Measurements from ENCODE around the gene NTF3.

NTF3 gene

DNA sequence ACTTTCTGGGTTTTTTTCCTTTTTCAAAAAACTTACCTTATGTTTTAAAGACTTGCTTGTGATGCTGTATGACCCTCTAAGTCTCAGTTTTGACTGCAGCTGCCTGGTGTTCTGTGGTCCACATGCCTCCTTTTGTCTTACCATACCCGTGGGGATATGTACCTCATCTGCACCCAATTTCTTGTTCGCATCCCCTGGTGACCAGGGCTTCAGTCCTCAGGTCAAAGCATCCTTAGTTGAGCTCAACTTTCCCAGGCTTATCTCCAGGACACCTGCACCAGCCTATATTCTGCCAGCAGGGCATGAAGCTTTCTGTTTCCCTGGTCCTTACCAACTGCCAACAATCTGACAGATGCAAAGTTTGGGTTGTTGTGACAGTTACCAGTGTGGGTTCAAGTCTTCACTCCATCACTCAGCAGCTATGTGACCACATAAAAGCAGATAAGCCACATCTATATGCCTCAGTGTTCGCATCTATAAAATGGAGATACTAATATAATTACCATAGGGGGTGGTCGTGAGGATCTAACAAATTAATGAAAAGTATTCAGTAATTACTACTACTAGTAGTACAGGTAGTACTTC lies 94.0 kb downstream of the NTF3 start:
- Histone ChIP-seq H4K20me1 (ENCODE audit: insufficient read depth, low read length, poor library complexity, severe bottlenecking) (no peaks in the 10 kb centered on the region), H3K4me3 (ENCODE audit: low read length, poor library complexity, severe bottlenecking) (no peak overlapping the region), H3K9me2 (replicated peaks; ENCODE audit: low read depth, low read length) (no peaks in the 10 kb centered on the region), H3F3A (ENCODE audit: low read depth) (no peaks in the 10 kb centered on the region), H3K4me1 (ENCODE audit: insufficient read depth, low read length, poor library complexity, severe bottlenecking) (no peaks in the 10 kb centered on the region), H3K9ac (ENCODE audit: low read depth, low read length, poor library complexity, severe bottlenecking) (no peak overlapping the region), H3K9me3 (ENCODE audit: insufficient read depth, low read depth, low read length) (no peaks in the 10 kb centered on the region), H3K4me2 (ENCODE audit: low read depth, low read length, poor library complexity, severe bottlenecking) (no peak overlapping the region), H2AFZ (ENCODE audit: low read length) (no peak overlapping the region), H3K79me2 (ENCODE audit: insufficient read depth, low read length) (no peaks in the 10 kb centered on the region), H3K36me3 (ENCODE audit: insufficient read depth, low read length) (no peaks in the 10 kb centered on the region), H3K27me3 (ENCODE audit: insufficient read depth, low read length, poor library complexity, severe bottlenecking) (peaks cover 9% of the 10 kb centered on the region)
- TF ChIP-seq CTCF (conservative IDR thresholded peaks at IDR 0.05; ENCODE audit: low read length) (no peak), EZH2phosphoT487 (IDR thresholded peaks at IDR 0.05; ENCODE audit: borderline replicate concordance) (no peak)

GRCh38 chr12:5533368-5533767 lies 101.5 kb downstream of the NTF3 start:
- H2AFZ ChIP-seq (ENCODE audit: low read length), result no peak overlapping the region
- peaks cover 28% of the 10 kb centered on the region for H3K27me3 ChIP-seq (ENCODE audit: insufficient read depth, low read length, poor library complexity, severe bottlenecking)
- H3K9me3 ChIP-seq (ENCODE audit: insufficient read depth, low read depth, low read length), result no peaks in the 10 kb centered on the region
- no peak overlapping the region for H3K4me3 ChIP-seq (ENCODE audit: low read length, poor library complexity, severe bottlenecking)
- no peaks in the 10 kb centered on the region for H3F3A ChIP-seq (ENCODE audit: low read depth)
- H3K79me2 ChIP-seq (ENCODE audit: insufficient read depth, low read length), result no peaks in the 10 kb centered on the region
- no peaks in the 10 kb centered on the region for H4K20me1 ChIP-seq (ENCODE audit: insufficient read depth, low read length, poor library complexity, severe bottlenecking)
- H3K9me2 ChIP-seq (replicated peaks; ENCODE audit: low read depth, low read length), result no peaks in the 10 kb centered on the region
- H3K9ac ChIP-seq (ENCODE audit: low read depth, low read length, poor library complexity, severe bottlenecking), result no peak overlapping the region
- TF ChIP-seq CTCF (conservative IDR thresholded peaks at IDR 0.05; ENCODE audit: low read length), result no peak
- H3K36me3 ChIP-seq (ENCODE audit: insufficient read depth, low read length), result no peaks in the 10 kb centered on the region
- H3K4me1 ChIP-seq (ENCODE audit: insufficient read depth, low read length, poor library complexity, severe bottlenecking), result no peaks in the 10 kb centered on the region
- H3K4me2 ChIP-seq (ENCODE audit: low read depth, low read length, poor library complexity, severe bottlenecking), result no peak overlapping the region

- Histone ChIP-seq H3K79me2 (ENCODE audit: insufficient read depth, low read length) (no peaks in the 10 kb centered on the region), H3K4me1 (ENCODE audit: insufficient read depth, low read length, poor library complexity, severe bottlenecking) (no peaks in the 10 kb centered on the region), H3K9ac (ENCODE audit: low read depth, low read length, poor library complexity, severe bottlenecking) (no peak overlapping the region), H3K9me3 (ENCODE audit: insufficient read depth, low read depth, low read length) (no peaks in the 10 kb centered on the region), H3K9me2 (replicated peaks; ENCODE audit: low read depth, low read length) (no peaks in the 10 kb centered on the region), H2AFZ (ENCODE audit: low read length) (no peak overlapping the region), H3F3A (ENCODE audit: low read depth) (no peaks in the 10 kb centered on the region), H3K36me3 (ENCODE audit: insufficient read depth, low read length) (no peaks in the 10 kb centered on the region), H3K4me3 (ENCODE audit: low read length, poor library complexity, severe bottlenecking) (no peak overlapping the region), H4K20me1 (ENCODE audit: insufficient read depth, low read length, poor library complexity, severe bottlenecking) (no peaks in the 10 kb centered on the region), H3K4me2 (ENCODE audit: low read depth, low read length, poor library complexity, severe bottlenecking) (no peak overlapping the region), H3K27me3 (ENCODE audit: insufficient read depth, low read length, poor library complexity, severe bottlenecking) (peaks cover 24% of the 10 kb centered on the region)
- TF ChIP-seq EZH2phosphoT487 (IDR thresholded peaks at IDR 0.05; ENCODE audit: borderline replicate concordance) (no peak), CTCF (conservative IDR thresholded peaks at IDR 0.05; ENCODE audit: low read length) (no peak)
These were observed 102.7 kb downstream of the NTF3 start for GRCh38 chr12:5534426-5535199.

Data from Loucy (cell line).